CD4-positive, alpha-beta T cell treated with Interferon alpha-2 for 1 hour (primary cell): ENCODE measurements around the gene SGK2.

Experiments
- DNase-seq, 2 donors: peaks; one replicate each; pipeline ENCODE4 v3.0.0-alpha.2; 2020 to 2022

Gene SGK2

DNA sequence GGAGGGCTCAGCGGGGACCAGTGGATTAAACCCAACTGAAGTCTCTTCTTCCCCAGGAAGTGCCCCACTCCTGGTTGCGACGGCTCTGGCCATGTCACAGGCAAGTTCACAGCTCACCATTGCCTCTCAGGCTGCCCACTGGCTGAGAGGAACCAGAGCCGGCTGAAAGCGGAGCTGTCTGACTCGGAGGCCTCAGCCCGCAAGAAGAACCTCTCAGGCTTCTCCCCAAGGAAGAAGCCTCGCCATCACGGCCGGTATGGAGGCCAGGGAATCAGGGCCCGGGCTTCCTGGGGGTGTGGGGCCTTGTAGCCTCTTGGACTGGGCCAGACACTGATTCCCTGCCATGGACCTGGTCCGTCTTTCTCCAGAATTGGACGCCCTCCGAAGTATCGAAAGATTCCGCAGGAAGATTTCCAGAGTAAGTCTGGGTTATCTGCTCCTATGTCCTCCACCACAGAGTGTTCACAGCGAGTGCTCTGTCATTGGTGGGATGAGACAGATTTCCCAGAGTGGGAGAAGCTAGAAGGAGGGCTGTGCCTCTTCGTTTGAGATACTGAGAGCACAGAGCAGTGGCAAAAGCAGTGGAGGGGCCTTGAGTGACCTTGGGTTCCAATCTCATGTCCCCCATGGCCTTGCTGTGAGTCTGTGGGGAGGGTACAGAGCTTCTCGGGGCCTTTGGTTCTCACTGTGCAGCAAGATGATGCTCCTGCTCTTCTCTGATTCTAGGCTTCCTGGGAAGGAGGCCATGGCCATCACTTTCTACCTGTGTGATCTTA lies 22.6 kb upstream of the SGK2 start:
- DNase-seq = no peak

DNA sequence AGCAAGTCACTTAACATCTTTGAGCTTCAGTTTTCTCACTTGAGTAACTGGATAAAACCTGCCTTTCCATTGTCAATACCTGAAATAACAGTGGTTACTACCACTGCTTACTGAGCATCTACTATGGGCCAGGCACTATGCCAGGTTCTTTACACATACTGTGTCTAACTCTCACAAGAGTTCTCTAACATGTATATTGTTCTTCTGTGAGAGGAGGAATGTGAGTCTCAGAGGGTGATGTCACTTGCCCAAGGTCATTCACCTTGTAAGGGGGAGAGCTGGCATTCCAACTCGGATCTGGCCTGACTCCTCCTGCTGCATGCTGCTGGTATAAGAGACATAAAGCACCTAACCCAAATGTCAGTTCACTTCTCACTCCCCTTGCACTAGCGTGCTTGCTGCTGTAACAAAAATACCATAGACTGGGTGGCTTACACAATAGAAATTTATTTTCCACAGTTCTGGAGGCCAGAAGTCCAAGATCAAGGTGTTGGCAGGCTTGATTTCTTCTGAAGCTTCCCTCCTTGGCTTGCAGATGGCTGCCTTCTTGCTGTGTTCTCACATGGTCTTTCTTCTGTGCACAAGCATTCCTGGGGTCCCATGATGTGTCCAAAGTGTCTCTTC lies 21.9 kb upstream of the SGK2 start:
- no peak for DNase-seq

DNA sequence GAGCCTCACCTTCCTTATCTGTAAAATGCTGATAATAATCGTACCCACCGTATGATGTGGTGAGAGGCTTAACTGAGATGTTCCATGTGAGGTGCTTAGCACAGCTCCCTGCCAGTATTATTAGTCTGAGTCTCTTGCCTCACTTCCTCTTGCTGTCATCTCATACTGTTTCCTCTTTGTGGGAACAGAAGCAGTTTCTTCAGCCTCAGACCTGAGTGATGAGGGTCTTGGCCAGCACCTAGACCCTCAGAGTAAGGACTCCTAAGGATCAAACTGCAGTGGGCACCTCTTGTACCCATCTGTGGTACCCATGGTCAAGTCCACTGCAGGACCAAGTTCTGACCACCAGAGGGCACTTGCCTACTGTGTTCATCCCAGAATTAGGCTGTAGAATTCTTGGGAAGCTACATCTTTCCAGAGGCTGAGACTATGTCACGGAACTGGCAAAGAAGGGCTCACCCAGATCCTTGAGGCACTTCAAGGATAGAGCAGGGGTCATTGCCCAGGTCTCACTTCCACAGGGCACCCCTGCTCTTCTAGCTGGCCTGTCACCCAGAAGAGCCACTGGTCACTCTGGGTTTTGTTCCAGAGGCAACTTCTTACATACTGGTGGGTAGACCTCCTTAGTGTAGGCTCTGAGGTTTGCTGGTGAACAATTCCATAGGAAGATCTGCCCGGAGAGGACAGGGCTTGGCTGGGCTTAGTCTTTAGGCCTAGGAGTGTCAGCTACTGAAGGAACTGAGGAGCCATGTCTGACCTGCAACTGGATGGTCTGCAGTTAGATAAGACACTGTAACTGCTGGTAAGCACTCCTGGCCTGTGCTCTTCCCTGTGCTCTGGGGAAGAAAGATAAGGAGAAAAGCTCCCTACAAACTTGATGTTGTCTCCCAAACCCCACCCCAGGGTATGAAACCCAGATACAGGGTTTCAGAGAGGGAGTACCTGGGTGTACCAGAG lies 20.6 kb upstream of the SGK2 start:
- peak; percentile 19 to 43 for DNase-seq

DNA sequence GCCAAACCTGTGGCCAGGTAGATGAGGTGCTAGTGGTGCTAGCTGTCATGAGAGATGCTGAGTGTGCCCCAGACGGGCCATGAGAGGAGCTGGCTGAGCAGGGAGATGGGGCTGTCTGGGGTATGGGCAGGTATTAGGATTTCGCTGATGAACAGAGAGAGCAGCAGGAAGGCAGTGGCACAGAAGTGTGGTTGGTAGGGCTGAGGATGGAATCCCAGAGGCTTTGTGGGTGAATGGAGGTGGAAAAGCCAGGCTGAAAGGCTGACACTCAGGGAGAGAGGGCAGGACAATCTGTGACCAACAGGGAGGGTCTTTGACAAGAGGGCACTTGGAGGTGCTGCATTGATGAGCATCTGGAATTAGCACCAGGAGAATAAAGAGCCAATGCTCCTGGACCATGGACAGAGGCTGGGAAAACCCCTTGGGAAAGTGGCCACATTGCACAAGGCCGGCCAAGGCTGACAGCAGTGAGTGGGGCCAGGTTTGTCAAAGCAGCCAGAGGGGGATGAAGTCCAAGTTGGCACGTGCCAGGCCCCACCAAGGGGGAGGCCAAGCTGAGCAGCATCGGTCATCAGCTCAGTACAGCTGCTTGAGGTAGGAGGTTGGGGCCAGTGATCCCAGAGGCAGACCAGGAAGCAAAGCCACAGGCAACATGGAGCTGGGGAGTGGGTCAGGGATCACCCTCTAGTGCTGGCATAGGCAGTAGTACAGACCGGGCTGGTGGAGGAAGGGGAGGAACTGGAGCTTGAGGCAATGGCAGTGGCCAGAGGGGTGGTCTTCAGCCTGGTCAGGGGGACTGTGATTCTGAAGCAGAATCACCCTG lies 19.7 kb upstream of the SGK2 start:
- DNase-seq = no peak

GRCh38 chr20:43539975-43540672 lies 18.7 kb upstream of the SGK2 start:
- DNase-seq = no peak

DNA sequence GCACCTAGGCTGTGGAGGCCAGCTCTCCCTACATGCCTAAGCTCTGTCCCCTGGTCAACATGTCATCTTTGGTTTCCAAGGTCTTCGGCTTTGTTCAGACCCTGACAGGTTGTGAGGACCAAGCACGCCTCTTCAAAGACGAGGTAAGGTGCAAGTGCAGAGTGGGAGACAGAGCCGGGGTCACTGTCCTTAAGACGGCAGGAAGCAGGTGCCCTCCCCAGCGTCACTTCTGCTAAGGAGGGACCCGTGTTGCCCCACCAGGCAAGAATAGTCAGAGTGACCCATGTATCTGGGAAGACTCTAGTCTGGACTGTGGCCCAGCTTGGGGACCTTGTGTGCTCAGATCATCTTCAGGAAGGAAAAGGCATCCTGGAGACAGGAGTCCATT lies 18.2 kb upstream of the SGK2 start:
- no peak for DNase-seq

GRCh38 chr20:43541214-43541613 lies 17.6 kb upstream of the SGK2 start:
- DNase-seq = no peak

- DNase-seq = no peak
Measured at GRCh38 chr20:43542161-43542560, 16.7 kb upstream of the SGK2 start.

DNA sequence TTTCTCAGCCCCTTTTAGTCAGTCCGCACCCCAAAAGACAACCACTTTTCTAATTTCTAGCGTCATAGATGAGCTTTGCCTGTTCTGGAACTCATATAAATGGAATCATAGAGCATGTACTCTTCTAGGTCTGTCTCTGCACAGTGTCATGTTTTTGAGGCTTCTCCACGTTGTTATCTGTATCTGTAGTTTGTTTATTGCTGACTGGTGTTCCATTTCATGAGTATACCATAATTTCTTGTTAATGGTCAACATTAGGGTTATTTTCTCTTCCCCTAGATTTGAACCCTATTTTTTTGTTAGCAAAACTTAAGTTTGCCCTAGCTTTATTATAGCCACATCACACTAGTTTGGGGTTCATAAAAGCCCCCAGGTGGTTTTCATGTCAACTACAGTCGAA lies 16.2 kb upstream of the SGK2 start:
- DNase-seq = no peak

- no peak for DNase-seq
Measured at GRCh38 chr20:43543138-43543537, 15.7 kb upstream of the SGK2 start.

- DNase-seq = no peak
Measured at GRCh38 chr20:43544501-43544900, 14.3 kb upstream of the SGK2 start.

DNA sequence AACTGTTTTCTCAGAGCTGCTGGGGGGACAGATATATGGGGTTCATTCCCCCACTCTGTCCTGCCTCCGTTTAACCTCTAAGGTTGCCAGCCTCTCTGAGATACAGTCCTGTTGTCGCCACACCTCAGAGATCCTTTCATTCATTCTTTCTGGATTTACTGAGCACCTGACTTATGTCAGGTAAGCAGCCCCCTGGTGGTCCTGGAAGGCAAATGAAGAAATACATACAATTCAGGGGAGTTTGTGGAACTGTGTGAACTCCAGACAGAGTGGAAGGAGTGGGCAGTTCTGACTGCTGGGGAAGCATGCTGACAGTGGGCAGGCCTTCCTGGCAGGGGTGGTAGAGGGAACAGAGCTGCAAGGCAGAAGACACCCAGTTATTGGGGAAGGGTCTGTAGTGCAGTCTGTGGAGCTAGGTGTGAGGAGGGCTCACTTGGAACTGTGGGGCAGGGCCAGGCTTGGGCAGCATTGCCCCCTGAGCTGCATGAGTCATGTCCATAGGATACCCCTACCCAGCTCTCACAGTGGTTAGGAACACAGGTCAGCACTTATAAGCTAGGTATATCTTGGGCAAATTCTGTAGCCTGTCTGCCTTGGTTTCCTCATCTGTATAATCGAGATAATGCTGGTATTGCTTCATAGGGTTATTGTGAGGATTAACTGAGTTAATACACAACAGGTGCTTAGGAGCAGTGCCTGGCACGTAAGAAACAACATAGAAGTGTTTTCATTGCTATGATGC lies 12.8 kb upstream of the SGK2 start:
- no peak for DNase-seq

DNA sequence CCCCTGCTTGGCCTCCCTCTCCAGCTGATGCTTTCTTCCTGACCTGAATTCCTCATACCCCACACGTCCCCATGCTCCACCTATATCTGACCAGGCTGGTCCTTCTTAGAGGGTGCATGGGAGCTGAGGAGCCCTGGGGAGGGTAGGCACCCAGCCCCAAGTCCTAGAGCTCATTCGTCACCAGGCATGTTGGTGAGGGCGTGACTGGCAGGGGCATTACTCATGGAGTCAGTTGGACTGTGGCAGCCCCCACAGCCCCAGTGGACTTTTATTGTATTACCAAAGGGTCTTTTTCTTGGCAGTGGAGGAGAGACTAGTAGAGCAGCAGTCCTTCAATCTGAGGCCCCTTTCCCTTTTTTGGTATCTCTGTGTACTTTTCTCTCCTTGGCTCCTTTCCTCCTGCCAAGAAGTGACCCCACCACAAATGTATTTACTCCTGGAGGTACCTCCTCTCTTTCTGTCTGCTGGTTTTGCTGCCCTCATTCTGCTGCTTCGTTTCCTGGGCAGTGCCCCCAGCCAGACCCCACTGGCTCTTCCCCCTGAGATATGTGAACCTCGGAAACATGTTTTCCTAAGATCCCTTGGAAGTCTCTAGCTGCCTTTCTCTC lies 10.4 kb upstream of the SGK2 start:
- no peak for DNase-seq

DNA sequence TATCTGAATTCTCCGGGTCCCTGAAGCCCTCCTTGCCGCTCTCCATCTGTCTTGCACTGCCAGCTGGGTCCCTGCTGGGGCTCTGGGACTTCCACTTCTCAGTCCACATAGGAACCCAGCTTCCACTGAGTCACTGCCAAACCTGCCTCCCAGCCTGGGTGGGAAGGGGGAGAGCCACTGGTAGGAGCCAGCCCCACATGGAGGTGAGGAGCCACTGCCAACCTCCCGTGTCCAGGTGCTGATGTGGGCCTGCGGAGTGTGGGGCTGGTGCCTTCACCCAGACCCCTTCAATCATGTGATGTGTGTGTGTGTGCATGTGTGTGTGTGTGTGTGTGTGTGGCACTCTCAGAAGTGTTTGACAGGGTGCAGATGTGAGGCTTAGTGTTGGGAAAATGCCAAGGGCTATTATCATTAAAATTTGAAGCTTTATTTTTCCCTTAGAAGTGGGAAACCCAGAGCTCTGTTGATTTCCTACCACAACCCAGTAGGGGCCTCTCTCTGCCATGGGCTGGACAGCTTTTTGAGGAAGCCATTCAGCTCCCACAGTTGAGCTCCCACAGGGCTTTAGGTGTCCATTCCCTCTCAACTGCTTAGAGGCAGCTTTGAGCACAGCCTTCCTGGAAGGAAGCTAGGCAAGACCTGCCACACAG lies 9.3 kb upstream of the SGK2 start:
- no peak for DNase-seq

DNA sequence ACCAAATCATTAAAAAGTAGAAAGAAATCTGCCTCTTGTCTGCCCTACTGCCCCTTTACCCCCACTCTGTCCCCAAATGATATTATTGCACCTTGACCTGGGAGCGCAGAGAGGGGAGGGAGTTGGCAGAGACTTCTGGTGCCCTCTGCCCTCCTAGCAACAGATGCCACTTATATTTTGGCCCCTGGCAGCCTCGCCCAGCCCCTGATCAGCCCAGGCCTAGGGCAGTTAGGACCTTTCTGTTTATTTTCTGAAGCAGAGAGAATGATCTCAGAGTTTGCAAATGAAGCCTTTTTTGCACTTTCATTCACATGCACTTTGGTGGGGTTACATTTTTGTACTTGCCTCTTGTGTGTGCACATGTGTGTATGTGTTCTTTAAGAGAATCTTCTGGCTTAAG lies 8.4 kb upstream of the SGK2 start:
- DNase-seq = no peak

DNA sequence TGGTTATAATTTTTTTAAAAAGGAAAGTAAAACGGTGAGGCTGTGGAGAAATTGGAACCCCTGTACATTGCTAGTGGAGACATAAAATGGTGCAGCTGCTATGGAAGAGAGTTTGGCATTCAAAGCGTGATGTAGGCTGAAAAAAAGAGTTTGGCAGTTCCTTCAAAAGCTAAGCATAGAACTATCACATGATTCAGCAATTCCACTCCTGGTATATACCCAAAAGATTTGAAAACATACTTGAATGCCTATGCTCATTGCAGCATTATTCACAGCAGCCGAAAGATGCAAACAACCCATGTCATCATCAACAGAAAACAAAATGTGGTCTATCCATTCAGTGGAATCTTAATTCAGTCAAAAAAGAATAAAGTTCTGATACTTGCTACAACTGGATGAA lies 4.5 kb upstream of the SGK2 start:
- no peak for DNase-seq

GRCh38 chr20:43559147-43559987 lies 540 bp downstream of the SGK2 start:
- no peak for DNase-seq

- no peak for DNase-seq
Measured at GRCh38 chr20:43560974-43561373, 2.1 kb downstream of the SGK2 start.

- no peak for DNase-seq
Measured at GRCh38 chr20:43563429-43563828, 4.6 kb downstream of the SGK2 start.
